ENCODE measurements around the gene PVALEF.
"Not testable (repeated sequence)": the region's sequence is repeated elsewhere in the genome, so short reads cannot be mapped to it uniquely, and the experiment has no call there.

The PVALEF gene

GRCh38 chr17:81147701-81148100 lies 17.6 kb upstream of the PVALEF start:
- no peak for DNase-seq

DNA sequence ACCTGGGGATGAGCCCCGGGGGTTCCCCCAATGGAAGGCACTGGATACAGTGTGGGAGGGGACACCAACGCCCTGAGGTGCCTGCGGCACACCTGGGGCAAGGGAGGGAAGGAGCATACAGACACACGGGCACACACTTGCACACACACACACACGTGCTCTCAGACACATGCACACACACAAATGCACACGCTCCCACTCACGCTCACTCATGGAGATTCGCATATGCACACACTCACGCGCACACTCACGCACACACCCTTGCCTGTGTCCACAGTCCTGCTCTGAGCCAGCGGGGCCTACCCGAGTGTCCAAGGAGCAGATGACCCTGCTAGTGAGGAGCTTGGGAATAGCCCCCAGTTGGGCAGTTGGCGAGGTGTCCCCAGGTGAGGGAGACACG lies 16.7 kb upstream of the PVALEF start:
- no peak for DNase-seq

DNA sequence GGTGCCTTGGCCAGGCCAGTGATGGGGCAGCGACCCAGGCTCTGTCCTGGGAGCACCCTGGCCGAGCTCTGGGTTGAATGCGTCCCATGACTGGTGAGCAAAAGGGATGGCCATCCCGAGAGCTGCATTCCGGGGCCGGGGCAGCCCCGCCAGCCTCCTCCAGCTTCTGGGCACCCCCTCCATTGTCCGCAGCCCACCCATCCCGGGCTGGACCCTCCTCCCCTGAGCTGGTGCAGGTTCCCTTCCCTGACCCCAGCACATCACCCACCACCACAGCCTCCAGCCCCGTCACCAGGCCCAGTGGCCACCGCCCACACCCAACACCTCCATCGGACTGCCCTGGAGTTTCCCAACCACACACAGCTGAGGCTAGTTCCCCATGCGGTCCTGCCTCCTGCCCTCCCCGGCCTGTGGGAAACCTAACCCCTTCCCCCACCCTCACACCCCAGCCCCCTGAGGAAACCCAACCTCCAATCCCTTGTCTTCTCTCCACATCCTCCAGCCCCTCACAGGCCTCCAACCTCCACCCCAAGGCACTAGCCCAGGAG lies 16.2 kb upstream of the PVALEF start:
- DNase-seq: no peak

DNA sequence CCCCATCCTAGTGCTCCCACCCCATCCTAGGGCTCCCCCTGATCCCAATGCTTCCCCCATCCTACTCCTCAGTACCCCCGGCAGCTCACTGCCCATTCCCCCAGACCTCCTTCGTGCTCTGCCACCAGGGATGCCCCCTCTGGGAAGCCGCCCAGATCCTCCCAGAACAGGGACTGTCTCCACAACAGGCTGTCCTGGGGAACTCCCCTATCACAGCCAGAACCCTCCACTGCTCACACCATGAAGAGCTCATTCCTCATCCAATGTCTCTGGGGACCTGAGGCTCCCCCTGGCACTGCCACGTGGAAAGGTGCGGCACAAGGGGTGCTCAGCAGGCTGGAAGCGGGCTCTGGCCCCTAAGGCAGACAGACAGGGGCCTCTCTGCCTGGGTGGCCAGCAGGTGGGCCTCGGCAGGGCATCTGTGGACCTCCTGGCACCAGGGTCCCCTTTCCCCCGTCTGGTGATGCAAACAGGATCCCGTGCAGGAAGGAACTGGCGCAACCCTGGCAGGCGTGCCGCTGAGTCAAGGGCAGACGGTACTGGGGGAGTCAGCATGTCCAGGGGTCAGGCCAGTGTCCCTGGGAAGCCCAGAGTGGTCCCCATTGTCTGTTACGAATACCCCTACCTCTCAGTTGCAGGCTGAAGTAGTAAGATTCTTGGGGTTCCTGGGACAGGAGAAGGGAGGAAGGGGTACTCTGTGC lies 14.8 kb upstream of the PVALEF start:
- DNase-seq: no peak

DNA sequence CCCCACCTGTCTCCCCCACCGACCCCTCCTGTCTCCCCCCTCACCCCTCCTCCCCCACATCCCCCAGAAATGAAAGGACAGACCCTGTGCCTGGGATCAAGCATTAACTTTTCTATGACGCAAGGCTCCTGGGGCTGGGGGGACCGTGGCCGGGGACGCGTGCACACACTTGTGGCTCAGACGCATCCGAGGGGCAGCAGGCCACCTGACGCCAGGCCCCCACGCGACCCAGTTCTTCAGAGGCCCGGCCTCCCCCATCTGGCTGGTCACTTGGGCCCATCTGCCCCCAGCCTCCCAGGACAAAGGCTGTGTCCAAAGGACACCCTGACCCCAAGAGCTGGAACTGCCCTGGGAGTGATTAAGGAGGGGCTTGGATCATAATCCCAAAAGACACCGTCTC lies 14.0 kb upstream of the PVALEF start:
- no peak for DNase-seq

DNA sequence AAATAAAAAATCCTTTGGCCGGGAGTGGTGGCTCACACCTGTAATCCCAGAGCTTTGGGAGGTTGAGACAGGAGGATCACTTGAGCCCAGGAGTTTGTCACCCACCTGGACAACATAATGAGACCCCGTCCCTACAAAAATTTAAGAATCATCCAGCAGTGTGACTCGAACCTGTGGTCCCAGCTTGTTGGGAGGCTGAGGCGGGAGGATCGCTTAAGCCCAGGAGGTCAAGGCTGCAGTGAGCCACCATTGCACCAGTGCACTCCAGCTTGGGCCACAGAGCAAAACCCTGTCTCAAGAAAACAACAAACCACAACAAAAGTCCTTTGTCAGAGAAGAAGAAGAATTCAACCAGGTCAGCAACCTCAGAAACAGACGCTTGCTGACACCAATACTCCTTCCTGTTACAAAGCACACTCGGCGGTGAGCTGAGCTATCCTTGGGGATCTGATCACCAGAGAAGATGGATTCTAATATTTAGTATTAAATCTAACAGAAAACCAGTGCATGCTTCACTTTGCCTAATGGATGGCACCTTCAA lies 12.9 kb upstream of the PVALEF start:
- DNase-seq: no peak

GRCh38 chr17:81153340-81153803 lies 11.9 kb upstream of the PVALEF start:
- no peak for DNase-seq

DNA sequence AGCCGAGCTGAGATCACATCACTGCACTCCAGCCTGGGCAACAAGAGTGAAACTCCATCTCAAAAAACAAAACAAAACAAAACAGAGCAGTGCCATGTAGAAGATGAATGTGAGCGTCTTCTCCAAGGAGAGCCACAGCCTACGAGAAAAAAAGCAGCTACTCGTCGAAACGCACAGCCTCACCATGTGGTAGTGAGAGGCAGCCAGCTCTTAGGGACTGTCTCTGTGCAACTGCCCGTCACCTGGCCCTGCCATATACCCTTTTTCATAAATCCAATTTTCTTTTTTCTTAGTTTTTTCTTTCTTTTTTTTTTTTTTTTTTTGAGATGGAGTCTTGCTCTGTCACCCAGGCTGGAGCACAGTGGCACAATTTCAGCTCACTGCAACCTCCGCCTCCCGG lies 11.3 kb upstream of the PVALEF start:
- DNase-seq: not testable (repeated sequence)

GRCh38 chr17:81154961-81155360 lies 10.3 kb upstream of the PVALEF start:
- no peak for DNase-seq

DNA sequence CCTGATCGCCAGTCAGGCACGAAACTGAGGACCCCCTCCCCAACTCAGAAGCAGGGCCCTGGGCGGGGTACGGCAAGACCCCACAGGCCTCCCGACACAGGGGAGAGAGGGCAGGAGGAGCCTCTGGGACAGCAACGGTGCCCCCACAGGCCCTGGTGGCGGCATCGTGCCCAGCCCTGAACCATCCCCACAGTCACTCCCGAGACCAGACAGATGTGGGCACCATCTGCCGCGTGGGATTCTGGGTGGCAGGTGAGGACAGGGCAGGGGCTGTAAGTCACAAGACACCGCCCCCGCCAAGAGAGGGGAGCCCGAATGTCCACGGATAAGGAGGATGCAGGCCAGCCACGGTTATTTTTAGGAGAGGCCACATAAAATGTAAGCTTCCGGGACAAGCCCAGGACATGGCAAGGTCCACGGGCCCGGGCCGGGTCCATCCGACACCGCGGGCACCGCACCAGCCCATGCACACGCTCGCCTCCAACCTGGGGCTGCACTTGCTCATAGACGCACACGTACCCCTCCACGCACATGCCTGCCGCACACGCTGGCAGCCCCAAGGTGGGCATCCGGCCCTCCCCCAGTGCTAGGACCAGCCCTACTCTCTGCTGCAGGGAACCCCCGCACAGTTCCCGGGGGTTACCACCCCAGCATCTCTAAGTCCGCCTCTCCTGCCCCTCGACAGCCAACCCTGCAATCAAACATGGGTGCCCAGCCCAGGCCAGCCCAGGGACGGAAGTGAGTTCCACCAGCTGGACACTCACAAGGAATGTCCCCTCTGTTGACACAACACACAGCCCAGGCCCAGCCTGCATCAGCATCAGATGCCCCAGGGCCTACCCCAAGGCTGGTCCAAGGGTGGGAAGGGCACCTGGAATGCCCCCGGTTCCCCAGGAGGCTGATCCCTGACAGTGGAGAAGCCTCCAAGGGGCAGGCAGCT lies 8.2 kb upstream of the PVALEF start:
- DNase-seq: no peak

DNA sequence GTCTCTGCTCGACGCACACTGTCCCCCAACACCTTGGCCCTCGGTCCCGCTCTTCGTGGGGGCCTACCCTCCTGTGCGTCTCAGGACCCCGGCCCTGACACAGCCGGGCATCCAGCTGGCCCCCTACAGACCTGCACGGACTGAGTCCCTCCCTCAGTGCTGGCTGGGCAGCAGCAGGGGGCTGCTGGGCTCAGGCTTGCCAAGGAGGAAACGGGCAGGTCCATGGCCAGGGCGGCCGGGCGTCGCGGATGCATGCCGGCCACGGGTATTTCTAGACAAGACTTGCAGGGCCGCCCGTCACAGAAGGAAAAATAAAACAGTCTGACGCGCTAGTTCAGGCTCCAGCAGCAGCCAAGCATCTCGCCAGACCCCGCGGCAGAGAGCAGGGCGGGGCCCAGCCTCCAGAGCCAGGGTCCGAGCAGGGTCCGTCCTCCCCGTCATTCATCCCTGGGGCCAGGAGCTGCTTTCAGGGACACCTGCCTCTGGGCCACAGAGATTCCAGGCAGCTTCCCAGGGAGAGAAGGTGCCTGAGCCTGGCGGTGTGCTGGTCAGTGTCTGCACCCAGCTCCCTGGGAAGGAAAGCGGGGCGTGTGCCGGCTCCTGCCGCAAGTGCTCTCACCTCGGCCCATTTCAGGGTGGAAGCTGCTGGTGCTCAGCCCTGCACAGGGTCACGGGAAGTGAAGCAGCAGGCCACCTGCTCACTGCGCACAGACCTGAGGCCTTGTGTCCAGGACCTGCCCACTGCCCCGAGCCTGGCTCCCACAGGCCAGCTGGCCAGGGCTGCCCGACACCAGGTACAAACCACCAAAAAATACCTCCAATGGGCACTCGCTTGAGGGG lies 7.2 kb upstream of the PVALEF start:
- no peak for DNase-seq

DNA sequence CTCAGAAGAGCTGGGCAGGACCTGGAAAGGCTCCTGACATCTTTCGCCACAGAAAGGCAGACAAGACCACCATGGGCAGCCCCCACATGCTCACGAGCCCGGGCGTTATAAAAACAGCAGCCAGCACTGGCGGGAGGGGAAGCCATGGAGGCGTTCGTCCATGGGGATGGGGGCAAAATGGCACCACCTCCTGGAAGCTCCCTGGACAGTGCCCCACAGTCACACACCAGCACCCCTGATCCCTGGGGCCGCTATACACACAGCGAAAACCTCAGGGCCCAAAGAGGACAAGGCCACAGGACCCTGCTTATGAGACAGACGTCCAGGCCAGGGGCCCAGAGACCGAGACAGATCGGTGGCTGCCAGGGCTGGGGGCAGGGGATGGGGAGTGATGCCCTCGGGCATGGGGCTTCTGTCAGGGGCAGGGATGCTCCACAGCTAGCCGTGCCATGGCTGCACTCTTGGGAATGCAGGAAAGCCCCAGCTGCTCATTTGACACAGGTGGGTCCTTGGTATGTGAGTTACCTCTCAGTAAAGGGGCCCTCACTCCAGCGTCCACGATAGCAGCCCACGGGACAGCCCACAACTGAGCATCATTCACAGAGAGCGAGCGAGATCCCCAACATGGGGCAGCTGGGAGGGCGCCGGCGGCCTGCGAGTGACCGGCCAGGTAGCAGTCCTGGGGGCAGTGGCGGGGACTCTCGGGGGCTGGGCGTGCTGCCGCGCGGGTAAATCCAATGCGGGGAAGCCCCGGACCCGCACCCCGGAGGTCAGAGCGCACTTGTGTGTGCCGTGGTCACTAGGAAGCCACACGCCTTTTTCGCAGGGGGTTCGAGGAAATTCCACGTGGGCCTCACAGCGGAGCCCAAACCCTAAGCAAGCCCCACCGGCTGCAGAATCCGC lies 6.4 kb upstream of the PVALEF start:
- DNase-seq: no peak

- DNase-seq: no peak
Observed at GRCh38 chr17:81159611-81160265, 5.6 kb upstream of the PVALEF start.

DNA sequence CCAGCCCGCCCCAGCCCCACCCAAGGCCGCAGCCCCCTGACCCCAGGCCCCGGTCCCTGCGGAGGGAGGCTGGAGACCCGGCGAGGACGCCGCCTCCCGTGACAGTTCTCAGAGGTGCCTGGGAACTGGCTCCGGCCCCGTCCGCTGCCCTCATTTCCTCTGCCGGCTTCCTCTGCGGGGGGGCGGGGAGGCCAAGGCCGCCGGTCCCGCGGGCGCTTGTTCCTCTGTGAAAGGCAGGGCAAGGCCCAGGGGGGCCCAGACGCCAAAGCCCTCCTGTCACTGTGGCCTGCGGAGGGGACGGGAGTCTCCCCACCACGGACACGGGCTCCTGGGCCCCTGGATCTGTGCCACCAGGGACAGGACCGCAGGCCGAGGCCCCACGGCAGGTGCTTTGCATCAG lies 5.0 kb upstream of the PVALEF start:
- DNase-seq: no peak

- DNase-seq: no peak
Observed at GRCh38 chr17:81160747-81161453, 4.4 kb upstream of the PVALEF start.

GRCh38 chr17:81161536-81161935 lies 3.8 kb upstream of the PVALEF start:
- DNase-seq: no peak

GRCh38 chr17:81161972-81162371 lies 3.3 kb upstream of the PVALEF start:
- no peak for DNase-seq

DNA sequence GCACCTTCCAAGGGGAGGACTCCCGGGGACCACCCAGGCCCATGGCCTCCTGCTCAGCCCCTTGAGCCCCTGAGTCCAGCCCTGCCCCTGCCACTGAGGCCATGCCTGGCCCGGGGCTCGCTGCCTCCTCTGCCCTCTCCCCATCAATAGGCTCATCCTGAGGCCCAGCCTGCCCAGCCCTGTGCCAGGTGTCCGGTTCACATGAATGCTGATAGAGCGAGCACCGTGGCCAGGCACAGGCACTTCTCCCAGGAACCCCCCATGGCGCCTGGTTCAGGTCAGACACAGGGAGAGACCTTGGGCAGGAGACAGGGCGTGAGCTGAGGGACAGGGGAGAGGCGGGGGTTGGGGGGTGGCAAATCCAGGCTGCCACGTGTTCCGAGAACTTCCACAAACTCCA lies 2.8 kb upstream of the PVALEF start:
- no peak for DNase-seq

DNA sequence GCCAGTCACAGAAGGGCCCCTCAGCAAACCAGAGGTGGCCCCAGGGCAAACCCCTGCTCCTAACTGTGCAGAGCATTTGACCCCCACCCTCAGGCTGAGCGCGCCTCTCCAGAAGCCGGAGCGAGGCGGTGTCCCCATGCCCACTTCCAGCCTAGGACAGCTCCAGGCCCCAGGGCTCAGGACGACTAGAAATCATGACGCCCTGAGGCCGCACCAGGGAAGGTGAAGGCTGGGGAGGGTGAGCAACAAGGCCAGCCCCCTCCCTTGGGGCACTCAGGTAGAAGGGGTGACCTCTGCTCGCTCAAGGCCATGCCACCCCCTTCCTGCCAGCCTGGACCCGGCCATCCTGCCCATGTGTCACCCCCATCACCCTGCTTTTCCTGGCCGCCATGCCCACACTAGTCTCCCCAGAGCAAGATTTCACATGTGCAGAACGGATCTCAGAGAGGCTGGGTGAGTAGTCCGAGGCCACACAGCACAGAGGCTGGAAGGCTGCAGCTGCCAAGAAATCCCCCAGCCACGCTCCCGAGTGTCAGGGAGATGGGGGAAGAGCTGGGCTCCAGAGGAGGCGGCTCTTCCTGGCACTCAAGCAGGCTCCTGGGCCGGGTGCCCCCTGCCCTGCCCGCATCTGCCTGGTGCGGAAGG lies 2.1 kb upstream of the PVALEF start:
- DNase-seq: no peak

Measured in activated CD8-positive, alpha-beta memory T cell treated with anti-CD3 and anti-CD28 coated beads, Interleukin-2, amount 50 U/mL, for 4 hours (primary cell).